HepG2 (cell line): ENCODE results near the gene ZBTB21. TPM values are rescaled to one million over a fixed set of nuclear protein-coding genes. Genes with fewer than 3 reads are reported as not detected.

Source experiments
- DNMT1 ChIP-seq: sonication (generic); formaldehyde crosslinking; IDR thresholded peaks from 2 replicates; pipeline ENCODE4 v1.5.1; 2020; ENCODE audit warnings: mild to moderate bottlenecking, missing genetic modification reagents
- ETV6 ChIP-seq: sonication (generic); formaldehyde crosslinking; conservative IDR thresholded peaks from 2 replicates; pipeline ENCODE4 v1.4.0; 2020; ENCODE audit warnings: missing genetic modification reagents
- EZH2 ChIP-seq: conservative IDR thresholded peaks from 2 replicates; pipeline ENCODE4 v1.6.1; 2012; ENCODE audit warnings: mild to moderate bottlenecking, low read depth, low read length, moderate library complexity
- HMG20A ChIP-seq: IDR thresholded peaks from 2 replicates; pipeline ENCODE4 v1.6.1; 2016; ENCODE audit warnings: borderline replicate concordance
- HMGXB3 ChIP-seq: sonication (generic); formaldehyde crosslinking; IDR thresholded peaks from 2 replicates; pipeline ENCODE4 v1.4.0; 2020; ENCODE audit warnings: missing genetic modification reagents, borderline replicate concordance
- HNF4G ChIP-seq, 2 experiments: sonication (generic) in 1 of 2; formaldehyde crosslinking in 1 of 2; IDR thresholded peaks; 2 replicates each; pipeline versions ENCODE4 v1.4.0 to v1.6.1; 2011 to 2020; ENCODE audit warnings: borderline replicate concordance in 2 of 2, low read depth in 2 of 2, mild to moderate bottlenecking in 2 of 2, low read length in 1 of 2, missing genetic modification reagents in 1 of 2, moderate library complexity in 1 of 2
- JARID2 ChIP-seq: sonication (generic); formaldehyde crosslinking; IDR thresholded peaks from 2 replicates; pipeline ENCODE4 v1.8.1; 2023; ENCODE audit warnings: missing genetic modification reagents, inconsistent platforms; ENCODE audit not compliant: insufficient replicate concordance
- KDM6A ChIP-seq: IDR thresholded peaks from 2 replicates; pipeline ENCODE4 v1.6.1; 2016; ENCODE audit warnings: low read depth
- MAX ChIP-seq: IDR thresholded peaks from 2 replicates; pipeline ENCODE4 v1.6.1; 2012; ENCODE audit warnings: inconsistent platforms
- MEF2D ChIP-seq: sonication (generic); formaldehyde crosslinking; IDR thresholded peaks from 2 replicates; pipeline ENCODE4 v1.5.1; 2020; ENCODE audit warnings: mild to moderate bottlenecking, missing genetic modification reagents
- NKX3-1 ChIP-seq: sonication (generic); formaldehyde crosslinking; IDR thresholded peaks from 2 replicates; pipeline ENCODE4 v1.5.0; 2020; ENCODE audit warnings: missing genetic modification reagents
- PAF1 ChIP-seq: IDR thresholded peaks from 2 replicates; pipeline ENCODE4 v1.6.1; 2016; ENCODE audit warnings: missing genetic modification reagents, missing compliant biosample characterization
- SIN3A ChIP-seq: IDR thresholded peaks from 2 replicates; pipeline ENCODE4 v1.6.1; 2011; ENCODE audit warnings: low read depth, mild to moderate bottlenecking, control low read depth, low read length, borderline replicate concordance
- TERF1 ChIP-seq: sonication (generic); formaldehyde crosslinking; IDR thresholded peaks from 2 replicates; pipeline ENCODE4 v1.8.0; 2022; ENCODE audit warnings: mild to moderate bottlenecking, missing genetic modification reagents, moderate library complexity
- TOE1 ChIP-seq: sonication (generic); formaldehyde crosslinking; IDR thresholded peaks from 2 replicates; pipeline ENCODE4 v1.4.0; 2020; ENCODE audit warnings: mild to moderate bottlenecking, missing genetic modification reagents
- YEATS4 ChIP-seq: sonication (generic); formaldehyde crosslinking; IDR thresholded peaks from 2 replicates; pipeline ENCODE4 v1.4.0; 2020; ENCODE audit warnings: missing genetic modification reagents, borderline replicate concordance
- ZFP36L2 ChIP-seq: sonication (generic); formaldehyde crosslinking; IDR thresholded peaks from 2 replicates; pipeline ENCODE4 v1.4.0; 2020; ENCODE audit warnings: missing genetic modification reagents
- ZNF256 ChIP-seq: sonication (generic); formaldehyde crosslinking; conservative IDR thresholded peaks from 2 replicates; pipeline ENCODE4 v1.4.0; 2020; ENCODE audit warnings: missing genetic modification reagents
- ZNF446 ChIP-seq: sonication (generic); formaldehyde crosslinking; IDR thresholded peaks from 2 replicates; pipeline ENCODE4 v1.5.0; 2020; ENCODE audit warnings: mild to moderate bottlenecking, missing genetic modification reagents
- ZNF558 ChIP-seq: sonication (generic); formaldehyde crosslinking; IDR thresholded peaks from 2 replicates; pipeline ENCODE4 v1.9.0; 2022; ENCODE audit warnings: mild to moderate bottlenecking, missing genetic modification reagents, borderline replicate concordance
- ZNF572 ChIP-seq: sonication (generic); formaldehyde crosslinking; IDR thresholded peaks from 2 replicates; pipeline ENCODE4 v1.5.1; 2020; ENCODE audit warnings: mild to moderate bottlenecking, missing genetic modification reagents
- ZNF740 ChIP-seq: sonication (generic); formaldehyde crosslinking; IDR thresholded peaks from 2 replicates; pipeline ENCODE4 v1.4.0; 2020; ENCODE audit warnings: missing genetic modification reagents
- ZNF747 ChIP-seq: sonication (generic); formaldehyde crosslinking; IDR thresholded peaks from 2 replicates; pipeline ENCODE4 v1.8.1; 2023; ENCODE audit warnings: missing genetic modification reagents, mild to moderate bottlenecking, borderline replicate concordance
- ZNF790 ChIP-seq: sonication (generic); formaldehyde crosslinking; IDR thresholded peaks from 2 replicates; pipeline ENCODE4 v1.8.0; 2022; ENCODE audit warnings: missing genetic modification reagents, mild to moderate bottlenecking, borderline replicate concordance
- polyA plus RNA-seq, 8 experiments: library from polyadenylated mRNA; depleted of rRNA in 3 of 8; stranded (reverse) in 7 of 8; unstranded in 1 of 8; fragments of >200 nt; fragmentation: Illumina TruSeq in 4 of 8; extraction: Trizol in 4 of 8; gene quantifications; 2 replicates each; pipeline versions ENCODE4 v1.2.1 to v1.2.3, GENCODE V29; 2011 to 2016; ENCODE audit warnings: low read depth in 4 of 8, missing spikeins in 1 of 8, mixed read lengths in 1 of 8; ENCODE audit not compliant: insufficient read depth in 1 of 8
- total RNA-seq, 5 experiments: library from RNA; depleted of rRNA; stranded (reverse); fragments of >200 nt; fragmentation: Illumina TruSeq; extraction: Trizol; gene quantifications; 2 replicates each; pipeline ENCODE4 v1.2.3, GENCODE V29; 2016; ENCODE audit warnings: low read depth in 1 of 5

ZBTB21 gene
- total and polyA plus RNA-seq, 2 of the 13 experiments (the other 11 are each of a cell fraction or from before 2014, with no cell fraction given): 4.5 to 6.1 TPM

- TF ChIP-seq MEF2D (CRISPR knock-in tag) (no peak), JARID2 (CRISPR knock-in tag) (no peak), MAX (peak; percentile 70), ZNF747 (CRISPR knock-in tag) (no peak), ETV6 (CRISPR knock-in tag) (no peak), ZNF572 (no peak), YEATS4 (CRISPR knock-in tag) (peak; percentile 41), HNF4G (IDR thresholded peaks at IDR 0.05; ENCODE audit: borderline replicate concordance, low read depth, low read length) (no peak), HNF4G (CRISPR knock-in tag; IDR thresholded peaks at IDR 0.05; ENCODE audit: borderline replicate concordance, low read depth) (no peak), TOE1 (CRISPR knock-in tag) (0 out of 2 replicates have a peak, but pooled peaks have one; percentile 30), DNMT1 (CRISPR knock-in tag) (no peak), TERF1 (CRISPR knock-in tag) (0 out of 2 replicates have a peak, but pooled peaks have one; percentile 39), HMGXB3 (CRISPR knock-in tag) (no peak), ZNF740 (CRISPR knock-in tag) (0 out of 2 replicates have a peak, but pooled peaks have one; percentile 50), SIN3A (peak; percentile 22; the same call in 1 of the 2 replicates), EZH2 (no peak), ZNF558 (no peak), HMG20A (CRISPR knock-in tag) (no peak), ZNF446 (CRISPR knock-in tag) (0 out of 2 replicates have a peak, but pooled peaks have one; percentile 43), PAF1 (no peak), ZFP36L2 (CRISPR knock-in tag) (no peak), ZNF256 (CRISPR knock-in tag) (no peak), KDM6A (CRISPR knock-in tag) (no peak), ZNF790 (CRISPR knock-in tag) (0 out of 2 replicates have a peak, but pooled peaks have one; percentile 69), NKX3-1 (no peak)
Measured at GRCh38 chr21:42010507-42011495, 641 bp upstream of the ZBTB21 start (continued).
